ENCODE data around the gene INPP5D. TPM values are rescaled to one million over a fixed set of nuclear protein-coding genes. Genes with fewer than 3 reads are reported as not detected.

INPP5D gene
- polyA plus RNA-seq, 2 of the 4 experiments (the other 2 are of a cell fraction), result 0.26 to 0.53 TPM

GRCh38 chr2:233023007-233023760 is 37.0 kb upstream of the INPP5D start:
- Histone ChIP-seq H3K4me3 (no peak overlapping the region), H3K9me3 (0 out of 3 replicates have a peak, but pooled peaks cover 2% of the 10 kb centered on the region), H3K4me1 (peaks cover 17% of the 10 kb centered on the region), H3K27ac (peak overlapping the region in 1 of 2 experiments; percentile 45; a peak in 3 of 6 replicates), H3K4me2 (no peak overlapping the region)
- ChIA-PET CTCF (interaction anchor here (1.8 kb wide), 1 partner anchor 42 kb away, joined by 5 read pairs; no protein-coding TSS in a partner anchor), POLR2A (no interaction called here)
- TF ChIP-seq ZSCAN20 (CRISPR knock-in tag; IDR thresholded peaks at IDR 0.05) (no peak), CBX8 (IDR thresholded peaks at IDR 0.05) (no peak), HOXB5 (CRISPR knock-in tag; IDR thresholded peaks at IDR 0.05) (no peak), EHMT2 (IDR thresholded peaks at IDR 0.05; ENCODE audit: low read depth) (no peak), TP53 (CRISPR knock-in tag; IDR thresholded peaks at IDR 0.05) (no peak)
- no peak for FAIRE-seq
- no peak for ATAC-seq
- WGBS (ENCODE audit: missing lambda C conversion rate), result 83% methylated on average over 14 of the region's 18 CpGs
- no peak for DNase-seq (ENCODE audit: low read depth in 1 of 2, low spot score in 1 of 2)

DNA sequence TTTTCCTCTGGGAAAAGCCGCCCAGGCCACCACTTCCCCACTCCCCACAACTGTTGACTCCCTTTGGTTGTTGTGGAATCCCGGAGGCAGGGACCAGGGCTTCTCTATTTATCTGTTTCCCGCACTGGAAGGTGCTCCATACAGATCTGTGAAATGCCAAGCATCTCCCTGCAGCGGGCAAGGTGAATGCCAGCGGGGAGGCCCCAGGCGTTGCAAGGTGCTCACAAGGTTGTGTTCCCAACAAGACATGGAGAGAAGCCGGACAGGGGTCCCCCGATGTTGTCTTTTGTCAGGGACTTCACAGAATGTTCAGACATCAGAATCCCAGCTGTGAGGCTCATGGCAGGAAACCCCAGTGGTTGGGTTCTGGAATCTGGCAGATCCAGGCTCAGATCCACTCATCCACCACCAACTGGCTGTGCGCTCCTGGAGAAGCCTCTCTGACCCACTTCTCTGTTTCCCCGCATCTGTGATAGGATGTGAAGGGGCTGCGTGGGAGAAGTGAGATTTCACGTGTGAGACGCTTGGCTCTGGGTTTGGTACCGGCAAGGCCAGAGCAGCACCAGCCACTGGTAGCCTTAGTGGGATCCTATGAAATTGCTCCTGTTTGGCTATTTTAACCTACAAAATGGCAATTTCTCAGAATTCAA is 36.3 kb upstream of the INPP5D start:
- Histone ChIP-seq H3K4me3 (no peak overlapping the region), H3K4me2 (no peak overlapping the region), H3K4me1 (peaks cover 23% of the 10 kb centered on the region), H3K9me3 (no peaks in the 10 kb centered on the region), H3K27ac (peak overlapping the region in 1 of 2 experiments; percentile 45; a peak in 3 of 6 replicates)
- ATAC-seq (no peak), DNase-seq (ENCODE audit: low read depth in 1 of 2, low spot score in 1 of 2) (no peak), FAIRE-seq (no peak)
- 93% methylated on average over 14 of the region's 14 CpGs for WGBS (ENCODE audit: missing lambda C conversion rate)
- TF ChIP-seq ZNF302 (CRISPR knock-in tag; IDR thresholded peaks at IDR 0.05) (no peak), HOXA7 (CRISPR knock-in tag; IDR thresholded peaks at IDR 0.05) (no peak), POLR2A (IDR thresholded peaks at IDR 0.05; ENCODE audit: low read length) (no peak), GATA3 (IDR thresholded peaks at IDR 0.05; ENCODE audit: borderline replicate concordance) (no peak), RNF2 (IDR thresholded peaks at IDR 0.05; ENCODE audit: borderline replicate concordance, low read depth) (no peak), RARB (CRISPR knock-in tag; IDR thresholded peaks at IDR 0.05) (no peak), BHLHE40 (IDR thresholded peaks at IDR 0.05; ENCODE audit: low read depth, low read length) (no peak), HDAC2 (IDR thresholded peaks at IDR 0.05) (no peak), NFE2L2 (conservative IDR thresholded peaks at IDR 0.05; ENCODE audit: low read length) (no peak), FOSB (CRISPR knock-in tag; IDR thresholded peaks at IDR 0.05) (no peak), ZSCAN20 (CRISPR knock-in tag; IDR thresholded peaks at IDR 0.05) (no peak), CBX8 (IDR thresholded peaks at IDR 0.05) (no peak), ESRRA (IDR thresholded peaks at IDR 0.05; ENCODE audit: borderline replicate concordance, low read length) (no peak), CEBPB (IDR thresholded peaks at IDR 0.05) (no peak), CHD2 (IDR thresholded peaks at IDR 0.05; ENCODE audit: low read length, partially characterized antibody) (no peak), FOSL2 (IDR thresholded peaks at IDR 0.05) (no peak), FOSL2 (CRISPR knock-in tag; IDR thresholded peaks at IDR 0.05) (no peak)
- POLR2A ChIA-PET, result no interaction called here
- CTCF ChIA-PET, result interaction anchor here (1.8 to 3.4 kb wide), 2 partner anchors 30 to 42 kb away, joined by 5 to 15 read pairs; no protein-coding TSS in a partner anchor

GRCh38 chr2:233025706-233026105 is 34.4 kb upstream of the INPP5D start:
- FAIRE-seq, result no peak
- H3K4me3 ChIP-seq, result no peak overlapping the region
- H3K27ac ChIP-seq, result peak overlapping the region; percentile 57 to 61; a peak in 5 of 6 replicates
- no peak for DNase-seq (ENCODE audit: low read depth in 1 of 2, low spot score in 1 of 2)
- H3K9me3 ChIP-seq, result no peaks in the 10 kb centered on the region
- peak overlapping the region; percentile 55; the same call in 1 of the 3 replicates for H3K4me2 ChIP-seq
- H3K4me1 ChIP-seq, result peaks cover 23% of the 10 kb centered on the region
- WGBS (ENCODE audit: missing lambda C conversion rate), result 84% methylated on average over 6 of the region's 7 CpGs
- ATAC-seq, result no peak
- CTCF ChIA-PET, result interaction anchor here (1.0 to 9.8 kb wide), 5 partner anchors 14 to 173 kb away, joined by 3 to 119 read pairs (median 6); no protein-coding TSS in a partner anchor
- POLR2A ChIA-PET, result no interaction called here
- TF ChIP-seq, protein P1, sequence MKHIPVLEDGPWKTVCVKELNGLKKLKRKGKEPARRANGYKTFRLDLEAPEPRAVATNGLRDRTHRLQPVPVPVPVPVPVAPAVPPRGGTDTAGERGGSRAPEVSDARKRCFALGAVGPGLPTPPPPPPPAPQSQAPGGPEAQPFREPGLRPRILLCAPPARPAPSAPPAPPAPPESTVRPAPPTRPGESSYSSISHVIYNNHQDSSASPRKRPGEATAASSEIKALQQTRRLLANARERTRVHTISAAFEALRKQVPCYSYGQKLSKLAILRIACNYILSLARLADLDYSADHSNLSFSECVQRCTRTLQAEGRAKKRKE (CRISPR knock-in tag; IDR thresholded peaks at IDR 0.05; ENCODE audit: low read depth), result no peak
- TF ChIP-seq MAFK (IDR thresholded peaks at IDR 0.05; ENCODE audit: partially characterized antibody) (no peak), GATA3 (IDR thresholded peaks at IDR 0.05; ENCODE audit: borderline replicate concordance) (no peak), EP300 (IDR thresholded peaks at IDR 0.05) (no peak), KDM1A (IDR thresholded peaks at IDR 0.05; ENCODE audit: low read depth) (no peak), POLR2AphosphoS2 (conservative IDR thresholded peaks at IDR 0.05; ENCODE audit: low read length) (no peak), ELK1 (IDR thresholded peaks at IDR 0.05; ENCODE audit: low read depth, low read length) (no peak), HOXA7 (CRISPR knock-in tag; IDR thresholded peaks at IDR 0.05) (no peak), BHLHE40 (IDR thresholded peaks at IDR 0.05; ENCODE audit: low read depth, low read length) (no peak), ZNF302 (CRISPR knock-in tag; IDR thresholded peaks at IDR 0.05) (no peak), FOSB (CRISPR knock-in tag; IDR thresholded peaks at IDR 0.05) (no peak)
- TF ChIP-seq, protein P2, sequence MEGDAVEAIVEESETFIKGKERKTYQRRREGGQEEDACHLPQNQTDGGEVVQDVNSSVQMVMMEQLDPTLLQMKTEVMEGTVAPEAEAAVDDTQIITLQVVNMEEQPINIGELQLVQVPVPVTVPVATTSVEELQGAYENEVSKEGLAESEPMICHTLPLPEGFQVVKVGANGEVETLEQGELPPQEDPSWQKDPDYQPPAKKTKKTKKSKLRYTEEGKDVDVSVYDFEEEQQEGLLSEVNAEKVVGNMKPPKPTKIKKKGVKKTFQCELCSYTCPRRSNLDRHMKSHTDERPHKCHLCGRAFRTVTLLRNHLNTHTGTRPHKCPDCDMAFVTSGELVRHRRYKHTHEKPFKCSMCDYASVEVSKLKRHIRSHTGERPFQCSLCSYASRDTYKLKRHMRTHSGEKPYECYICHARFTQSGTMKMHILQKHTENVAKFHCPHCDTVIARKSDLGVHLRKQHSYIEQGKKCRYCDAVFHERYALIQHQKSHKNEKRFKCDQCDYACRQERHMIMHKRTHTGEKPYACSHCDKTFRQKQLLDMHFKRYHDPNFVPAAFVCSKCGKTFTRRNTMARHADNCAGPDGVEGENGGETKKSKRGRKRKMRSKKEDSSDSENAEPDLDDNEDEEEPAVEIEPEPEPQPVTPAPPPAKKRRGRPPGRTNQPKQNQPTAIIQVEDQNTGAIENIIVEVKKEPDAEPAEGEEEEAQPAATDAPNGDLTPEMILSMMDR (IDR thresholded peaks at IDR 0.05), result no peak

Data from A549 (cell line).